Natural killer cell treated with Interleukin-12 subunit alpha and Interleukin-12 subunit beta and Interleukin-15 and Interleukin-18, amount 100 ng/mL, for 72 hours (primary cell): ENCODE measurements around the gene CD34. TPM values are rescaled to one million over a fixed set of nuclear protein-coding genes. Genes with fewer than 3 reads are reported as not detected.

Source experiments
- ATAC-seq, 2 donors: fragments of 150-1000 bp; cut with Tn5 transposase in 1 of 2; sonication (Bioruptor Pico), chemical (Tn5 transposase) in 1 of 2; 2 replicates each; pipeline ENCODE4 v1.10.0; 2021
- DNase-seq: peaks from one replicate; pipeline ENCODE4 v3.0.0; 2022; ENCODE audit warnings: low spot score
- H3K27ac Mint-ChIP-seq, 2 donors: 1 replicate in 1 of 2; 2 replicates in 1 of 2; pipeline ENCODE4 v1.8.0; 2022; ENCODE audit warnings: mixed read lengths in 2 of 2, mild to moderate bottlenecking in 1 of 2, moderate library complexity in 1 of 2
- H3K27me3 Mint-ChIP-seq, 2 donors: 1 replicate in 1 of 2; 2 replicates in 1 of 2; pipeline ENCODE4 v1.8.0; 2022; ENCODE audit warnings: mixed read lengths in 2 of 2
- H3K36me3 Mint-ChIP-seq: one replicate; pipeline ENCODE4 v1.8.0; 2022; ENCODE audit warnings: mixed read lengths
- H3K4me1 Mint-ChIP-seq, 2 donors: 1 replicate in 1 of 2; 2 replicates in 1 of 2; pipeline ENCODE4 v1.8.0; 2022; ENCODE audit warnings: low read depth in 2 of 2, mixed read lengths in 2 of 2, mild to moderate bottlenecking in 1 of 2
- H3K4me3 Mint-ChIP-seq: one replicate; pipeline ENCODE4 v1.8.0; 2022; ENCODE audit warnings: mixed read lengths
- H3K9me3 Mint-ChIP-seq: 2 replicates; pipeline ENCODE4 v1.8.0; 2022; ENCODE audit warnings: mixed read lengths
- total RNA-seq, 2 donors: library from RNA; stranded (reverse); gene quantifications; one replicate each; pipeline ENCODE4 v1.2.3, GENCODE V29; 2022

CD34 gene
- total RNA-seq, 2 donors from 2014 or later: not detected

GRCh38 chr1:207872621-207873020, 38.3 kb downstream of the CD34 start:
- DNase-seq: no peak
- Mint-ChIP-seq H3K36me3 (no peaks in the 10 kb centered on the region), H3K27me3 (no peaks in the 10 kb centered on the region), H3K4me3 (peak overlapping the region; percentile 63), H3K27ac (peak overlapping the region; percentile 60 to 64), H3K9me3 (no peaks in the 10 kb centered on the region), H3K4me1 (peaks cover 36 to 42% of the 10 kb centered on the region in 2 donors)
- ATAC-seq: no peak

GRCh38 chr1:207871117-207871649, 39.7 kb downstream of the CD34 start:
- Mint-ChIP-seq H3K36me3 (peaks cover 2% of the 10 kb centered on the region), H3K4me3 (no peak overlapping the region), H3K27me3 (no peaks in the 10 kb centered on the region), H3K4me1 (peaks cover 48 to 54% of the 10 kb centered on the region in 2 donors), H3K9me3 (no peaks in the 10 kb centered on the region), H3K27ac (peak overlapping the region in 1 of 2 donors; percentile 72)
- DNase-seq (no peak), ATAC-seq (no peak)

DNA sequence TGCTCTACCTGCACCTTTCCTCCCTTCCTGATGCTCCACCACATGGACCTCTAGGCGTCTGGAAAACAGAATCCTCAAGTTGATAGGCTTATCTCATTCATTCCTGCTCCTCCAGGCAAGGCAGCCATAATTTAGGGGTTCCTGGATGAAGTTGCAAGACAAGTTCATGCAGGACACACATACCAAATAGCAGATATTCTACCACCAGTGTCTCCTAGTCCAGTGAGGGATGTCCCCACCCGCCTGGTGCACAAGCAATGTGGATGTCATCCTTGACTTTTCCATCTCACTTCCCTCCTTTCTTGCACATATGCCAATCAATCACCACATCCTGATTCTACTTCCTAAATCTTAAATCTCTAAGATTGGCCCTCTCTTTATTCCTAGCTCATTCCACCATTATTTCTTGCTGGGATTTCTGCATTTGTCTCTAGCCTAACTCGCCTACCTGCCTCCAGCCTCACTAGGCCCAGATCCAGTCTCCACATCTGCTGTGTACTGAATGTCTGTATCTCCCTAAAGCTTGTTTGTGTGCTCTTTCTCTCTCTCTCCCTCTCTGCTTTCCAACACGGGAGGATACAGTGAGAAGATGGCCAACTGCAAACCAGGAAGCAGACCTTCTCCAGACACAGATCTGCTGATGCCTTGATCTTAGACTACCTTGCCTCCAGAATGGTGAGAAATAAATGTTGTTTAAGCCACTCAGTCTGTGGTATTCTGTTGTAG, 40.5 kb downstream of the CD34 start:
- DNase-seq: no peak
- H3K36me3 Mint-ChIP-seq: peaks cover 5% of the 10 kb centered on the region
- peak overlapping the region; percentile 49 for H3K4me3 Mint-ChIP-seq
- H3K27ac Mint-ChIP-seq: peak overlapping the region; percentile 72 to 81
- no peaks in the 10 kb centered on the region for H3K9me3 Mint-ChIP-seq
- ATAC-seq: no peak
- peaks cover 53 to 56% of the 10 kb centered on the region in 2 donors for H3K4me1 Mint-ChIP-seq
- H3K27me3 Mint-ChIP-seq: no peaks in the 10 kb centered on the region

DNA sequence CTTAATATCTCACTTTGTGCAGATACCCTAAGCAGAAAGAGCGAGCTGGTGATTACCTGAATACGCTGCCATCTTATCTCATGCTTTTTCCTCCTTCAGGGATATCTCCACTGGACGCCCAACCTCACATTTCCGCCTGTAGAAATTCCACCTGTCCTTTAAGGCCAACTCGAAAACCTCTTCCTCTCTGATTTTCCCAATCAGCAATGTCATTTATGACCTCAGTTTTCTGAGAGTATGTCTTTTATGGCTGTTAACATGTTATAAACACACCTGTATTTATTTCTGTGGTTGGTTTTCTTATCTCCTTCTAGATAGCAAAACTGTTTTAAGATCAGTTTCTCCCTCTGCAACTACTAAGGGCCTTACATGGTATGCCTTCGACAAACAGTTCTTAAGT, 41.1 kb downstream of the CD34 start:
- Mint-ChIP-seq H3K9me3 (no peaks in the 10 kb centered on the region), H3K4me1 (peaks cover 55 to 58% of the 10 kb centered on the region in 2 donors), H3K36me3 (peaks cover 5% of the 10 kb centered on the region), H3K27me3 (no peaks in the 10 kb centered on the region), H3K4me3 (peak overlapping the region; percentile 49), H3K27ac (peak overlapping the region; percentile 72 to 81)
- no peak for DNase-seq
- ATAC-seq: no peak

GRCh38 chr1:207868774-207869721, 41.9 kb downstream of the CD34 start:
- H3K4me1 Mint-ChIP-seq: peaks cover 59 to 64% of the 10 kb centered on the region in 2 donors
- ATAC-seq: peak; percentile 83 to 90
- no peaks in the 10 kb centered on the region for H3K9me3 Mint-ChIP-seq
- H3K27ac Mint-ChIP-seq: peak overlapping the region; percentile 74 to 81
- peak; percentile 79 for DNase-seq
- no peaks in the 10 kb centered on the region for H3K27me3 Mint-ChIP-seq
- H3K4me3 Mint-ChIP-seq: peak overlapping the region; percentile 89
- peaks cover 5% of the 10 kb centered on the region for H3K36me3 Mint-ChIP-seq

GRCh38 chr1:207868251-207868773, 42.6 kb downstream of the CD34 start:
- ATAC-seq: peak in 1 of 2 donors; percentile 43
- DNase-seq: no peak
- H3K4me1 Mint-ChIP-seq: peaks cover 59 to 63% of the 10 kb centered on the region in 2 donors
- H3K36me3 Mint-ChIP-seq: peaks cover 5% of the 10 kb centered on the region
- peak overlapping the region; percentile 12 to 74 for H3K27ac Mint-ChIP-seq
- no peaks in the 10 kb centered on the region for H3K9me3 Mint-ChIP-seq
- peak overlapping the region; percentile 89 for H3K4me3 Mint-ChIP-seq
- no peaks in the 10 kb centered on the region for H3K27me3 Mint-ChIP-seq

DNA sequence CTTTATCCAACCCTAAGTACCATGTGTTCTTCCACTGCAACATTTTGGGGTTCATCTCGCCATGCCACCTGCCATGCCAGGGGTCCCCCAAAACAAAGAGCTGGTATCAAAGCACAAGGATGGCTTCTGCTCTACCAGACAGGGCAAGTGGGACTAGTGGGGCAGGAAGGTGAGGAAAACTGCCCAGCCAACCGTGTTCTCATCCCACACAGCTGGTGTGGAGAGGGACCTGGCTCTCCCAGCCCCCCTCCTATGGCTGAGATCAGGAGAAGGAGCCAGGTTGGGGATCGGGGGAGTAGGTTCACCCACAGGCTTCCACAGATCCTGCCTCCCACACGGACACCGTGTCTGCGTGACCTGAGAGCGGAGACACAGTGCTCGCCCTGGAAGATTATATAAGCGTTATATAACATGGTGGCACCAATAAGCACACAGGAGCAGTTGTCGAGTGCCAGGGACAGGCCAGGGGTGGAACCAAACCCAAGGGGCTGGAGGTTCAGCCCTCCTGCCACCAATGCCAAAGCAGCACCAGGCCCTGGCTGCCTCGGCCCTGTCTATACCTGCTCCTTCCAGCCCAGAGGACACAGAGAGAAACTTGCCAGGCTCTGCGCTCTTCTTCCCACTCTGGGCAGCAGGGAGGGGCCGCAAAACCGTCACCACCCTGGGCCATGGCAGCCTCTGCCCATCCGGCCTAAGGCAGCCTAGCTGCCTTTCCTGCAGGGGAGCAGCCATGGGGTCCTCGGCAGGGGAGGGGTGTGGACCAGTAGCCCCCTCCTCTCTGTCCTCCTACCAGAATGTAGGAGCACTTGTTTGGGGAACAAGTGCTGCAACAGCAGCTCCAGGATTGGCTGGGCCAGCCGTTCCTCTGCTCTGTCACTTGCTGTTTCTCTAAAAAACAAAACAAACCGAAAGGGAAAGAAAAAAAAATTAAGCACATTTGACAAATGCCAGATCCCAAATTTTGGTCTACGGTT, 43.5 kb downstream of the CD34 start:
- H3K36me3 Mint-ChIP-seq: peaks cover 5% of the 10 kb centered on the region
- ATAC-seq: peak; percentile 41 to 48
- H3K4me1 Mint-ChIP-seq: peaks cover 59 to 63% of the 10 kb centered on the region in 2 donors
- H3K27ac Mint-ChIP-seq: peak overlapping the region; percentile 12 to 74
- no peaks in the 10 kb centered on the region for H3K9me3 Mint-ChIP-seq
- H3K4me3 Mint-ChIP-seq: peak overlapping the region; percentile 89
- DNase-seq: no peak
- H3K27me3 Mint-ChIP-seq: no peaks in the 10 kb centered on the region

- Mint-ChIP-seq H3K27ac (peak overlapping the region; percentile 12 to 74), H3K4me3 (peak overlapping the region; percentile 89), H3K36me3 (peaks cover 10% of the 10 kb centered on the region), H3K9me3 (no peaks in the 10 kb centered on the region), H3K4me1 (peaks cover 63 to 66% of the 10 kb centered on the region in 2 donors), H3K27me3 (no peaks in the 10 kb centered on the region)
- ATAC-seq: no peak
- DNase-seq: no peak
These were observed 44.3 kb downstream of the CD34 start for GRCh38 chr1:207866471-207867135.

GRCh38 chr1:207863893-207864535, 46.9 kb downstream of the CD34 start:
- peaks cover 51 to 56% of the 10 kb centered on the region in 2 donors for H3K4me1 Mint-ChIP-seq
- H3K27me3 Mint-ChIP-seq: no peaks in the 10 kb centered on the region
- ATAC-seq (peak; percentile 61 to 75), DNase-seq (no peak)
- H3K9me3 Mint-ChIP-seq: no peaks in the 10 kb centered on the region
- peak overlapping the region; percentile 91 to 92 for H3K27ac Mint-ChIP-seq
- peak overlapping the region; percentile 60 for H3K4me3 Mint-ChIP-seq
- peaks cover 11% of the 10 kb centered on the region for H3K36me3 Mint-ChIP-seq

GRCh38 chr1:207862241-207862787, 48.6 kb downstream of the CD34 start:
- Mint-ChIP-seq H3K27ac (peak overlapping the region; percentile 91 to 92), H3K27me3 (no peaks in the 10 kb centered on the region), H3K9me3 (no peaks in the 10 kb centered on the region), H3K4me3 (peak overlapping the region; percentile 80), H3K36me3 (peaks cover 11% of the 10 kb centered on the region), H3K4me1 (peaks cover 50% of the 10 kb centered on the region in 2 donors)
- DNase-seq (no peak), ATAC-seq (no peak)

GRCh38 chr1:207861442-207862177, 49.3 kb downstream of the CD34 start:
- ATAC-seq: peak; percentile 72 to 78
- H3K27ac Mint-ChIP-seq: peak overlapping the region; percentile 91 to 92

More at GRCh38 chr1:207861442-207862177, 49.3 kb downstream of the CD34 start:
- Mint-ChIP-seq H3K4me1 (peaks cover 47 to 49% of the 10 kb centered on the region in 2 donors), H3K4me3 (peak overlapping the region; percentile 80), H3K27me3 (no peaks in the 10 kb centered on the region), H3K36me3 (peaks cover 11% of the 10 kb centered on the region), H3K9me3 (no peaks in the 10 kb centered on the region)
- DNase-seq: no peak
